Activated CD4-positive, CD25-positive, alpha-beta regulatory T cell treated with anti-CD3 and anti-CD28 coated beads, Interleukin-2, amount 50 U/mL, for 16 hours (primary cell): ENCODE measurements around the gene TBCD.
"Not testable (repeated sequence)": the region's sequence is repeated elsewhere in the genome, so short reads cannot be mapped to it uniquely, and the experiment has no call there.

ENCODE experiments used
- DNase-seq: peaks from one replicate; pipeline ENCODE4 v3.0.0-alpha.2; 2020; ENCODE audit warnings: low read depth, low spot score

The TBCD gene

DNA sequence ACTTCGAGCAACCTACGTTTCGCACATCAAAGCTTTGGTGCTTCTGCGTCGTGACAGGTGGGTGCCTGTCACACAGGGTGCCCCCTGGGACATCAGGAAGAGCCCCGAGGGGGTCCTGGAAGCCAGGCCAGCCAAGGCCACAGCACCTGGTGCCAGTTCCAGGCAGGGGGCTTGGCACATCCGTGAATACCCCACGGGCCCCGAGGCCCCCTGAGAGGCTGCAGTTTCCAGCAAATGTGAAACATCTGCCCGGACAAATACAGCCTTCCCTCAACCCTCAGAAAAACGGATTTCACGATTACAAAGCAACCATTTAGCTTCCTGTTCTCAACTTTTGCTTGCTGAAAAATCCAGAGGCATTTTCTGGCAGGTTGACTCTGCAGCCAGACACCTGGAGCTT, 218.2 kb downstream of the TBCD start:
- DNase-seq, result no peak

DNA sequence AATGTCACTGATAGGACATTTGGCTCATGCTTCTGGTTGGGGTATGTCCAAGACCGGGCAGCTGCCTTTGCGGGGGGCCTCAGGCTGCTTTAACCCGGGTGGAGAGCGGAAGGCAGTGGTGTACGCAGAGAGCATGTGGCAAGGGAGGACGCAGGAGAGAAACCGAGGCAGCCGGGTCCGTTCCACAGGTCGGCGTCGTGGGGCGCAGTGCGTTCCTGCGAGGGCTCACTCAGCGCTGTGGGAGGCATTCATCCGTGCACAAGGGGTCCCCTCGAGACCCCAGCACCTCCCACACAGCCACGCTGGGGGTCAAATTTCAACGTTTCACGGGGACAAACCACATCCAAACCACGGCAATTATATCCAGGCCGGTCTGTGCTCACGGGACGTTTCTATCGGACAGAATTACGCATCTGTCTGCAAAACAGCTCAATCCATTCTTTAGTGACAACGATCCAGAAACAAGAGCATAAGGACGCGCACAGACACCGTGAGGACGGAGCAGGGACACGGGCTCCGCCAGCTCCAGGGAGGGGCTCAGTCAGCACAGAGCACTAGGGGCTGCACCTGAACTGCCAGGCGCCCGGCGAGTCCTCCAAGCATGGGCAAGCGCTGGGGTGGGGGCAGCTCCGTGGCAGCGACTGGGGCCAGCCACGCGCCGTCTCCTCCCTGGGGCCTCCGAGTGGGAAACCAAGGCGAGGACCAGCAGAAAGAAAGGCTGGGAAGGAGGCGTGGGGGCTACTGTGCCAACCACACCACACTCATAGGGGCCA, 219.1 kb downstream of the TBCD start:
- DNase-seq, result no peak

DNA sequence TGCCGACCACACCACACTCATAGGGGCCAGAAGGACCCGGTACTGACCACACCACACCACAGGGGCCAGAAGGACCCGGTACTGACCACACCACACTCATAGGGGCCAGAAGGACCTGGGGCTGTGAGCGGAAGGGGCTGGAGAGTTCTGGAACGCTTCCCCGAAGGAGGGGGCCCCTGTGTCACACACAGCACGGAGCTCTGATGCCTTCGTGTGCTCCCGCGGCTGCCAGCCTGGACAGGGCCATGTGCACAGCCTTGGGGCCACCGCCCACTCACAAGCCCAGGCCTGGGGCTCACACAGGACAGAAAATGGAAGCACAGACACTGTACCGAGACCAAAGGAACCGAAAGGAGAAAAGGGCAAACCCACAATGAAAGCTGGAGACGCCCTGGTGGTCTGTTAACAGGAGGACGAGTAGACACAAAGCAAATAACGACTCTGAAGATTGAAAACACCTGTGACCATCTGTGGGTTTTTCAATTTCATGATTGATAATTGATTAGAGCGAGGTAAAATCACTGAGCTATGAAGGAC, 221.0 kb downstream of the TBCD start:
- DNase-seq, result no peak

- no peak for DNase-seq
Observed at GRCh38 chr17:82973456-82974135, 221.7 kb downstream of the TBCD start.

- DNase-seq, result no peak
Observed at GRCh38 chr17:82974136-82974952, 222.5 kb downstream of the TBCD start.

GRCh38 chr17:82976982-82977488, 225.2 kb downstream of the TBCD start:
- no peak for DNase-seq

GRCh38 chr17:82977606-82978005, 225.7 kb downstream of the TBCD start:
- no peak for DNase-seq

DNA sequence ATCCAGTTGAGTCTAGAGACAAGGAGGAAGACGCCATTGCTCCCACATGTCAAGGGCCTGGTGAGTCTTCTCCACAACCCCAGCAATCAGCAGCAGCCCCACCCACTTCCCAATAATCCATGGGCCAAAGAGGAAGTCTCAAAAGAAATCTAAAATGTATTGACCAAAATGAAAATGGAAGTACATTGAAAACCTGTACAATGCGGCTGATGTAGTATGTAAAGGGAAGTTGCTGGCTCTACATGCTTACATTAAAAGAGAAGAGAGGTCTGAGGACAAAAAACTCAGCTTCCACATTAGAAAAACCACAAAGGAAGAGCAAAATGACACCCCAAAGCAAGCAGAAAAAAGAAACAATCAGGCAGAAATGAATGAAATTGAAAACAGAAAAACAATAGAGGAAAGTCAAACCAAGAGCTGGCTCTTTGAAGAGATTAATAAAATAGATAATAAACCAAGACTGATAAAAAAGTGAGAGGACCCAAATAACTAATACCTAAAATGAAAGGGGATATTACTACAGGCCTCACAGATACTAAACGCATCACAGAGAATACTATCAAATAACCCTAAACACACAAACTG, 227.0 kb downstream of the TBCD start:
- DNase-seq, result no peak

GRCh38 chr17:82979718-82980117, 227.9 kb downstream of the TBCD start:
- DNase-seq, result no peak

- no peak for DNase-seq
Observed at GRCh38 chr17:82980632-82981031, 228.8 kb downstream of the TBCD start.

DNA sequence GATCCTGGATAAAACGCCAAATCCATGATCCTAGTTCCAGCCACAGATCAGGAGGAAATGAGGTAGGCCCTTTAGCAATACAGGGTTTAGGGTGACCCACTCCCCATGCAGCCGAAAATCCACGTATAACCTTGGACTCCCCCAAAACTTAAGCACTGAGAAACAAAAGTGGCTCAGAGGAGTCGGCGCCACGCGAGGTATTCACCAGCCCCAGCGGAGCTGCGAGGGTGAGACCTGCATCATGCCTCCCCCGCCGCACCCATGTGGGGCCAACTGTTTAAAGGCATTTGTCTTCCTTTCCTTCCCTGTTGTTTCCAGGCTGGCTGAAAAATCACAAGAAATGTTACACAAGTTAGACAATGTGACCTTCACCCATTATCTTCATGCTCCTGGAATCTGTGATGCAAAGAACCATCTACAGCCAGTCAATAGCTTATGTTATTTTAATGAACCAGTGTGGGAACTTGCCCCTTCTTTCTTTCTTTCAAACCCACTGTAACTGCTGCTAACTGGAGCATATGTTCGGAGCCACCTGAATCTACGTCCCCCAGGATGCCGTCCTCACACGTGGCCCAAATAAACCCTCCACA, 229.4 kb downstream of the TBCD start:
- no peak for DNase-seq

- DNase-seq, result no peak
Observed at GRCh38 chr17:82983510-82984248, 231.8 kb downstream of the TBCD start.

- not testable (repeated sequence) for DNase-seq
Observed at GRCh38 chr17:82984249-82984617, 232.4 kb downstream of the TBCD start.

DNA sequence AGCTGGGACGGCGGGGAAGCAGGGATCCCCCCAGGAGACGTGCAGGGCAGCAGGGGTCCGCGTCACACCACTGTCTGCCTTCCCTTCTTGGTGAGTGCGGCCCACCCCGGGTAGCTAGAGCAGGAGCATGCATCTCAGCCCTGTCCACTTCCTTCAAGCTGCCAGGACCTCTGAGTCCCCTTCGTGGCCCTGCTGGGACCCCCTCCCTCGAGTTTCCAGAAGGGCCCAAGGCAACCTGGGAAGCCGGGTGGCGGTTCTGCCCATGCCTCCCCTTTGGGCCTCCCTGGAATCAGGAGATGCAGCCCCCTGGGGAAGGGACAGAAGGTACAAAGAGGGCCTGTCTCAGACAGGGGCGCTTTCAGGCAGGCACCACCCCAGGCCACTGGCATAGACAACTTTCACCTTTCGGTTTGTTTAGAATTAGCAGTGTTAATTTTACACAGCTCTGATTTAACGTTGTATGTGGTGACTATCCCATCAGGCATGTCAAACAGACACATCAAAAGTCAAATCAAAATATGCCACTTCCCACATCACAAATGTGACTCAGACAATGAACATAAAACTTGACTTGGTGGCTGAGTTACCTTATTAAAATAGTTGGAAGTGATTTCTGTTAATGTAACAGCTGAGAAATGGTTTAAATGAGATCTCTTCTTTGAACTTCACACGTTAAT, 233.0 kb downstream of the TBCD start:
- no peak for DNase-seq

- DNase-seq, result no peak
Observed at GRCh38 chr17:82985428-82985805, 233.6 kb downstream of the TBCD start.

- peak; percentile 21 for DNase-seq
Observed at GRCh38 chr17:82985973-82986372, 234.1 kb downstream of the TBCD start.

- DNase-seq, result not testable (repeated sequence)
Observed at GRCh38 chr17:82989051-82989450, 237.2 kb downstream of the TBCD start.

- no peak for DNase-seq
Observed at GRCh38 chr17:82989881-82990280, 238.0 kb downstream of the TBCD start.

DNA sequence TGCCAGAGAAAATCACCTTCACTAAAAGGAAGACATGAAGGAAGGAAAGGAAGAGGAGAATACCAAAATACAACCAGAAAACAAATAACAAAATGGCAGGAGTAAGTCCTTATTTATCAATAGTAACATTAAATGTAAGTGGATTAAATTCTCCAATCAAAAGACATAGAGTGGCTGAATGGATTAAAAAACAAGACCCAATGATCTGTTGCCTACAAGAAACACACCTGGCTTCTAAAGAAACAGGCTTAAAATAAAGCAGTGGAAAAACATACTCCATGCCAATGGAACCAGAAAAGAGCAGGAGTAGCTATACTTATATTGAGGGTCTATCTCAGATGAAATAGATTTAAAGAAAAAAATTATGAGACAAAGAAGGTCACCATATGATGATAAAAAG, 241.1 kb downstream of the TBCD start:
- no peak for DNase-seq
